ENCODE results near the gene TMPRSS5. TPM values are rescaled to one million over a fixed set of nuclear protein-coding genes. Genes with fewer than 3 reads are reported as not detected.

Gene TMPRSS5
- total RNA-seq, 2 experiments from 2014 or later: 0.81 to 1.6 TPM

- H3K27me3 Mint-ChIP-seq: peaks cover 21% of the 10 kb centered on the region
- H3K4me3 Mint-ChIP-seq: no peak overlapping the region
- no peak overlapping the region for H3K4me3 ChIP-seq (ENCODE audit: low read length)
- peaks cover 10% of the 10 kb centered on the region for H3K9me3 Mint-ChIP-seq
- intact Hi-C loops (cut with DNase I, micrococcal nuclease): no loop called here
- DNase-seq: no peak
- no peak for TF ChIP-seq CTCF (IDR thresholded peaks at IDR 0.05)
- H3K27me3 ChIP-seq (ENCODE audit: control insufficient read depth in 1 of 2, insufficient read depth in 2 of 2, low read length in 2 of 2): peaks cover 0 to 4% of the 10 kb centered on the region in 2 experiments
- H3K4me1 ChIP-seq (ENCODE audit: insufficient read depth, low read length): no peaks in the 10 kb centered on the region
- no peaks in the 10 kb centered on the region for H3K36me3 Mint-ChIP-seq (ENCODE audit: low read depth)
- no peak overlapping the region for H3K27ac ChIP-seq (ENCODE audit: low read depth in 1 of 2, low read length in 2 of 2)
- H3K9me3 ChIP-seq (ENCODE audit: control insufficient read depth in 1 of 2, insufficient read depth in 1 of 2, low read length in 2 of 2): no peaks in the 10 kb centered on the region
- ChIA-PET CTCF (interaction anchor here (0.5 kb wide), 1 partner anchor 71 kb away, joined by 3 read pairs; no protein-coding TSS in a partner anchor), POLR2A (no interaction called here)
- H3K36me3 ChIP-seq (ENCODE audit: insufficient read depth, low read length): no peaks in the 10 kb centered on the region
- no peak overlapping the region for H3K27ac Mint-ChIP-seq
- H3K4me1 Mint-ChIP-seq (ENCODE audit: low read depth): no peaks in the 10 kb centered on the region
- ATAC-seq (ENCODE audit: poor library complexity): no peak
Measured at GRCh38 chr11:113663567-113663966, 42.5 kb downstream of the TMPRSS5 start.

DNA sequence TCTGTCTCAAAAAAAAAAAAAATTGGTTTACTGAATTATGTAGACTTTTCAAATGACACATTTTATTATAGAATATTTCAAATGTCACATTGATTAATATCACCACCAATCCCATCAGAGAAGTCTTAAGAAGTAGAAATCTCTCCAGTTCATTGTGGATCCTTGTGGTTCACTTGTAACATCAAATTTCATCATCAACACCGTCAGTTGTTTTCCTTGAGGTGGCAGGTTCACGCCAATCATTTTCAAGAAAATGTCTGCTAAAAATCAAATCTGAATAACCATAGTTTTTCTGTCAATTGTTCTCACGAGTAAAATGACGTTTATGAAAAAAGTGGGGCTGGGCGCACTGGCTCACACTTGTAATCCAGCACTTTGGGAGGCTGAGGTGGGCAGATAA, 50.3 kb downstream of the TMPRSS5 start:
- CTCF ChIA-PET: no interaction called here
- intact Hi-C loops (cut with DNase I, micrococcal nuclease): no loop called here
- ATAC-seq (ENCODE audit: poor library complexity) (no peak), DNase-seq (no peak)
- POLR2A ChIA-PET: no interaction called here
- no peaks in the 10 kb centered on the region for H3K4me1 Mint-ChIP-seq (ENCODE audit: low read depth)
- Histone ChIP-seq H3K9me3 (ENCODE audit: control insufficient read depth in 1 of 2, insufficient read depth in 1 of 2, low read length in 2 of 2) (peaks cover 0 to 4% of the 10 kb centered on the region in 2 experiments), H3K36me3 (ENCODE audit: insufficient read depth, low read length) (no peaks in the 10 kb centered on the region), H3K4me1 (ENCODE audit: insufficient read depth, low read length) (no peaks in the 10 kb centered on the region), H3K27ac (ENCODE audit: low read depth in 1 of 2, low read length in 2 of 2) (no peak overlapping the region), H3K27me3 (ENCODE audit: control insufficient read depth in 1 of 2, insufficient read depth in 2 of 2, low read length in 2 of 2) (peaks cover 0 to 2% of the 10 kb centered on the region in 2 experiments), H3K4me3 (ENCODE audit: low read length) (no peak overlapping the region)
- no peaks in the 10 kb centered on the region for H3K9me3 Mint-ChIP-seq
- no peaks in the 10 kb centered on the region for H3K36me3 Mint-ChIP-seq (ENCODE audit: low read depth)
- no peak overlapping the region for H3K27ac Mint-ChIP-seq
- no peak for TF ChIP-seq CTCF (IDR thresholded peaks at IDR 0.05)
- no peak overlapping the region for H3K4me3 Mint-ChIP-seq
- H3K27me3 Mint-ChIP-seq: peaks cover 19% of the 10 kb centered on the region

DNA sequence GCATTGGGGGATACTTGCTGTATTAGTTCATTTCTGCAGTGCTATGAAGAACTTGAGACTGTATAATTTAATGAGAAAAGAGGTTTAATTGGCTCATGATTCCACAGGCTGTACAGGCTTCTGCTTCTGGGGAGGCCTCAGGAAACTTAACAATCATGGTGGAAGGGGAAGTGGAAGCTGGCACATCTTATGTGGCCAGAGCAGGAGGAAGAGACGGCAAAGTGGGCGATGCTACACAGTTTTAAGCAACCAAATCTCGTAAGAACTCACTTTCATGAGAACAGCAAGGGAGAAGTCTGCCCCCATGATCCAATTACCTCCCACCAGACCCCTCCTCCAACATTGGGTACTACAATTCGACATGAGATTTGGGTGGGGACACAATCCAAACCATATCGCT, 55.1 kb downstream of the TMPRSS5 start:
- Histone ChIP-seq H3K27ac (ENCODE audit: low read depth in 1 of 2, low read length in 2 of 2) (no peak overlapping the region), H3K36me3 (ENCODE audit: insufficient read depth, low read length) (no peaks in the 10 kb centered on the region), H3K4me3 (ENCODE audit: low read length) (no peak overlapping the region), H3K4me1 (ENCODE audit: insufficient read depth, low read length) (no peaks in the 10 kb centered on the region), H3K27me3 (ENCODE audit: control insufficient read depth in 1 of 2, insufficient read depth in 2 of 2, low read length in 2 of 2) (peaks cover 0 to 5% of the 10 kb centered on the region in 2 experiments), H3K9me3 (ENCODE audit: control insufficient read depth in 1 of 2, insufficient read depth in 1 of 2, low read length in 2 of 2) (peaks cover 0 to 8% of the 10 kb centered on the region in 2 experiments)
- no peak overlapping the region for H3K27ac Mint-ChIP-seq
- ChIA-PET POLR2A (no interaction called here), CTCF (no interaction called here)
- H3K27me3 Mint-ChIP-seq: peaks cover 19% of the 10 kb centered on the region
- intact Hi-C loops (cut with DNase I, micrococcal nuclease): no loop called here
- no peaks in the 10 kb centered on the region for H3K9me3 Mint-ChIP-seq
- no peak for ATAC-seq (ENCODE audit: poor library complexity)
- DNase-seq: no peak
- no peak overlapping the region for H3K4me3 Mint-ChIP-seq
- no peak for TF ChIP-seq CTCF (IDR thresholded peaks at IDR 0.05)
- H3K4me1 Mint-ChIP-seq (ENCODE audit: low read depth): no peaks in the 10 kb centered on the region
- H3K36me3 Mint-ChIP-seq (ENCODE audit: low read depth): no peaks in the 10 kb centered on the region

Measured in CD4-positive, alpha-beta T cell (primary cell).